Stimulated activated CD8-positive, alpha-beta memory T cell treated with anti-CD3 and anti-CD28 coated beads, Interleukin-12 subunit alpha, Interleukin-12 subunit beta, amount 100 ng/mL, for 24 hours (primary cell): Measurements from ENCODE around the gene CBARP.

Experiments used
- DNase-seq: peaks from one replicate; pipeline ENCODE4 v3.0.0-alpha.2; 2020; ENCODE audit errors: extremely low read depth

CBARP gene

GRCh38 chr19:1275260-1275975 is 37.6 kb upstream of the CBARP start, which contains the start of gene FAM174C:
Gene FAM174C (plus strand): TSS chr19:1275530. CDS start chr19:1275550, 20 bp downstream.
- DNase-seq, result peak; percentile 93

GRCh38 chr19:1274852-1275259 is 37.1 kb upstream of the CBARP start:
- DNase-seq, result no peak

- no peak for DNase-seq
These were observed 36.5 kb upstream of the CBARP start for GRCh38 chr19:1274081-1274851.

GRCh38 chr19:1273263-1274041 is 35.6 kb upstream of the CBARP start:
- no peak for DNase-seq

GRCh38 chr19:1272423-1273262 is 34.8 kb upstream of the CBARP start:
- DNase-seq, result no peak

GRCh38 chr19:1271528-1272422 is 34.0 kb upstream of the CBARP start:
- no peak for DNase-seq

GRCh38 chr19:1270854-1271527 is 33.2 kb upstream of the CBARP start:
- no peak for DNase-seq

- DNase-seq, result no peak
These were observed 32.5 kb upstream of the CBARP start for GRCh38 chr19:1270213-1270853.

GRCh38 chr19:1269478-1270212 is 31.8 kb upstream of the CBARP start:
- DNase-seq, result no peak

- DNase-seq, result peak; percentile 98
These were observed 31.3 kb upstream of the CBARP start, which contains the start of gene CIRBP for GRCh38 chr19:1269065-1269477. Gene CIRBP (plus strand): TSS chr19:1269332. CDS start chr19:1270934, 1,602 bp downstream.

GRCh38 chr19:1268226-1269064 is 30.6 kb upstream of the CBARP start:
- DNase-seq, result no peak

- DNase-seq, result no peak
These were observed 29.8 kb upstream of the CBARP start for GRCh38 chr19:1267477-1268225.

- no peak for DNase-seq
These were observed 29.2 kb upstream of the CBARP start for GRCh38 chr19:1266916-1267476.

- DNase-seq, result no peak
These were observed 28.5 kb upstream of the CBARP start for GRCh38 chr19:1266129-1266915.

- DNase-seq, result no peak
These were observed 27.9 kb upstream of the CBARP start for GRCh38 chr19:1265615-1266128.
